ENCODE data around the gene PLEKHS1. TPM values are rescaled to one million over a fixed set of nuclear protein-coding genes. Genes with fewer than 3 reads are reported as not detected.

PLEKHS1 gene
- total RNA-seq, 4 donors from 2014 or later: not detected

DNA sequence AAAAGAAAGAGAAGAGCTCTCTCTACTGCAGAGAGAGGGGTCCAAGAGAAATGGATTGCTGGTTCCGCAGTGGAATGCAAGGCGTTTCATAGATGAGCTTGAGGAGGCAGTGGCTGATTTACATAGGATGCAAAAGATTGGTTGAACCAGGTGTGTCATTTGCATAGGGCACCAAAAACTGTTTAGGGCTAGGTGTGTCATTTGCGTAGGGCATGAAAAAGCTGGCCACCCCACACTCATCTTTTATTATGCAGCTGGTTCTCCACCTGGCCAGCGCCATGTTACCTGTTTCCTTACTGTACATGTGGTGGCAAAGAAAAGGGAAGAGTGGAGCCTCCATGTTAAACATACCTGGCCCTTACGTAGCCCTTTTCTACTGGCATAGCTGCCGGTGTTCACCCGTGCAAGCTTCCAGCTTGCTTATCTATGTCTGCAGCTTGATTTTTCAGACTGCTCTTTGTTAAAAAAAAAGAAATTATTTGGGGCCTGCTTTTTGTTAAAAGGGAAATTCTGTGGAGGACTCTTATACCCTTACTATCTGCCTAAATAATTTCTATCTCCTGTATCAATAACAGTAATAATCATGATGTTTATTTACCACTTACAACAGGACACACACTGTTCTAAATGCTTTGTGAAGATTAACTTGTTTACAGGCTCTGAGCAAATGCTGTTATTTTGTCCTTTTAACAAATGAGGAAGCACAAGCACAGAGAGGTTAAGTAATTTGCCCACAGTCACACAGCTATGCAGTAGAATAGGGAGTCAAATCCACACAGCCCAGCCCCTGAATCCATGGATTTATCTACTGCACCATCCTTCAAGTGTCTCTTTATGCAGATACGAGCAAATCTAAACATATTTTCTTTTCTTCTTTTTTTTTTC, 38.5 kb upstream of the PLEKHS1 start:
- Histone ChIP-seq H3K36me3 (peaks cover 0 to 4% of the 10 kb centered on the region in 2 donors), H3K27ac (no peak overlapping the region), H3K27me3 (no peaks in the 10 kb centered on the region), H3K4me1 (no peaks in the 10 kb centered on the region), H3K9me3 (no peaks in the 10 kb centered on the region), H3K4me3 (no peak overlapping the region)
- intact Hi-C loops (cut with DNase I; ENCODE audit: low total_unique reads) (no loop called here), in situ Hi-C loops (cut with MboI; ENCODE audit: low sequenced_read_pairs in 4 of 4) (loop anchor here in 1 of 4 donors (25.0 kb wide), 1 partner anchor 399 kb away; no protein-coding TSS in a partner anchor)
- ATAC-seq: no peak
- TF ChIP-seq POLR2A (IDR thresholded peaks at IDR 0.05): no peak
- TF ChIP-seq CTCF (IDR thresholded peaks at IDR 0.05 in 4 of 5, conservative IDR thresholded peaks at IDR 0.05 in 1 of 5): no peak
- no peak for DNase-seq

DNA sequence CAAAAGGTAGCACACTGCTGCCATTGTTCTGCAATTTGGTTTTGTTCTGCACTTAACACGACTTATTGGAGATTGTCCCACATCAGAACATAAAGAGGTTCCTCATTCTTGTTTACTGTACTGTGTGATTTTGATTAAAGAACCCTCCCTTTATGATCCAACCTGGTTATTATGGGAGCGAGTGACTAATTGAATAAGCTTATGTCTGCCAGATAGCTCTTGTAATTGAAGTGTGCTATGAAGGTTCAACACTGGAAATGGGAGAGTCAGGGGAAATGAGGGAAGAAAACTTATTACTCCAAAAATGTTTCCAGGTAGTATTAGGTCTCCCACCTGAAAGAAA, 37.9 kb upstream of the PLEKHS1 start:
- intact Hi-C loops (cut with DNase I; ENCODE audit: low total_unique reads): no loop called here
- in situ Hi-C loops (cut with MboI; ENCODE audit: low sequenced_read_pairs in 4 of 4): loop anchor here in 1 of 4 donors (25.0 kb wide), 1 partner anchor 399 kb away; no protein-coding TSS in a partner anchor
- Histone ChIP-seq H3K4me3 (no peak overlapping the region), H3K27me3 (no peaks in the 10 kb centered on the region), H3K9me3 (no peaks in the 10 kb centered on the region), H3K36me3 (peaks cover 0 to 4% of the 10 kb centered on the region in 2 donors), H3K4me1 (no peaks in the 10 kb centered on the region), H3K27ac (no peak overlapping the region)
- DNase-seq (no peak), ATAC-seq (no peak)
- no peak for TF ChIP-seq CTCF (IDR thresholded peaks at IDR 0.05 in 4 of 5, conservative IDR thresholded peaks at IDR 0.05 in 1 of 5)
- no peak for TF ChIP-seq POLR2A (IDR thresholded peaks at IDR 0.05)

DNA sequence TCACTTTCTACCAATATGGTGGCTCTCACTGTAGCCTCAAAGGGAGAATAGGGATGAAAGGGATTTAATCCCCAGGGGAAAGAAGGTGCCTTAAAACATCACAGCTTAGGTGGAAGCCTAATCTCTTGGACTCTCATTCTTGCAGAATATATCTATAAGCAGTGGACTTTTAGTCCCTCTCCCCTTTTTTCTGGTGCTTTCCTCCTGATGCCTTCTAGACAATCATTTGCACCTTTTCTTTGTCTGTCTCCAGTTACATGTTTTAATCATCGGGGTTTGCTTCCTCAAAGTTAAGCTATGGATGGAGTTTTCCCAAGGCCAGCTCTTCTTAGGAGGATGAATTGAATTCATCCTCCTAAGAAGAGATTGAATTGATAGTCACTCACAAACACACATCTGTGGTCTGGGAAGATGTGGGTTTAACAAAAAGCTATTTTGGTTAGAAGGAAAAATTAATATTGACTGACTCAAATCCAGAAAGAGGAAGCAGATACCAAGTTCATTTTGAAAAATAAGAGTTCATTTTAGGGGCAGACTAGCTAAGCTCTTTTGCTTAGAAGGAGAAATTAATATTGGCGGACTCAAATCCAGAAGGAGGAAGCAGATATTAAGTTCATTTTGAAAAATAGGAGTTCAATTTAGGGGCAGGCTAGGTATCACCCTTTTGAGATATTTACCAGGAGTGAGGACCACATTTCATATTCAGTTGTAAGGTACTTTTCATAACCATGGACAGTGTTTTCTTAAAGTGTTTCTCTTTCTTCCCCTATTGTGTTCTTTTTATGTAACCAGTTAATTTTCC, 35.2 kb upstream of the PLEKHS1 start:
- DNase-seq (no peak), ATAC-seq (no peak)
- Histone ChIP-seq H3K27ac (no peak overlapping the region), H3K27me3 (no peaks in the 10 kb centered on the region), H3K4me1 (no peaks in the 10 kb centered on the region), H3K9me3 (no peaks in the 10 kb centered on the region), H3K4me3 (no peak overlapping the region), H3K36me3 (peaks cover 0 to 10% of the 10 kb centered on the region in 2 donors)
- intact Hi-C loops (cut with DNase I; ENCODE audit: low total_unique reads): no loop called here
- TF ChIP-seq POLR2A (IDR thresholded peaks at IDR 0.05) (no peak), CTCF (IDR thresholded peaks at IDR 0.05 in 4 of 5, conservative IDR thresholded peaks at IDR 0.05 in 1 of 5) (no peak)
- in situ Hi-C loops (cut with MboI; ENCODE audit: low sequenced_read_pairs in 4 of 4): loop anchor here in 1 of 4 donors (25.0 kb wide), 1 partner anchor 396 kb away; no protein-coding TSS in a partner anchor

GRCh38 chr10:113718969-113719822, 32.3 kb upstream of the PLEKHS1 start:
- Histone ChIP-seq H3K4me1 (no peaks in the 10 kb centered on the region), H3K36me3 (peaks cover 0 to 36% of the 10 kb centered on the region in 2 donors), H3K27ac (no peak overlapping the region), H3K4me3 (no peak overlapping the region), H3K27me3 (no peaks in the 10 kb centered on the region), H3K9me3 (no peaks in the 10 kb centered on the region)
- intact Hi-C loops (cut with DNase I; ENCODE audit: low total_unique reads): no loop called here
- DNase-seq (no peak), ATAC-seq (no peak)
- in situ Hi-C loops (cut with MboI; ENCODE audit: low sequenced_read_pairs in 4 of 4): loop anchor here in 1 of 4 donors (25.0 kb wide), 1 partner anchor 393 kb away; no protein-coding TSS in a partner anchor
- TF ChIP-seq CTCF (IDR thresholded peaks at IDR 0.05 in 4 of 5, conservative IDR thresholded peaks at IDR 0.05 in 1 of 5): no peak
- no peak for TF ChIP-seq POLR2A (IDR thresholded peaks at IDR 0.05)
